Hippocampal formation (tissue), 2 donors: ENCODE data around the gene SLC37A2.

Source experiments
- DNase-seq, 2 donors: peaks; one replicate each; lab custom pipeline; 2025; lab: John Stamatoyannopoulos, UW

SLC37A2 gene

GRCh38 chr11:125111343-125112207, 48.5 kb downstream of the SLC37A2 start, which contains the start of gene TMEM218:
TMEM218 (minus strand) TSS chr11:125111626; CDS start chr11:125102241, 9,385 bp downstream.
- DNase-seq = peak; percentile 99

GRCh38 chr11:125112208-125112604, 49.1 kb downstream of the SLC37A2 start:
- DNase-seq = no peak

- DNase-seq = no peak
Measured at GRCh38 chr11:125114518-125114917, 51.4 kb downstream of the SLC37A2 start.

GRCh38 chr11:125117429-125117828, 54.3 kb downstream of the SLC37A2 start:
- DNase-seq = no peak

GRCh38 chr11:125123194-125123946, 60.3 kb downstream of the SLC37A2 start:
- DNase-seq = no peak

- peak in 1 of 2 donors; percentile 23 for DNase-seq
Measured at GRCh38 chr11:125123947-125124617, 61.0 kb downstream of the SLC37A2 start.

GRCh38 chr11:125124618-125124992, 61.5 kb downstream of the SLC37A2 start:
- DNase-seq = no peak

GRCh38 chr11:125128450-125128849, 65.3 kb downstream of the SLC37A2 start:
- DNase-seq = no peak

- no peak for DNase-seq
Measured at GRCh38 chr11:125129316-125129993, 66.3 kb downstream of the SLC37A2 start.

GRCh38 chr11:125132071-125132470, 69.0 kb downstream of the SLC37A2 start:
- DNase-seq = no peak

GRCh38 chr11:125132596-125132995, 69.5 kb downstream of the SLC37A2 start:
- no peak for DNase-seq

- DNase-seq = no peak
Measured at GRCh38 chr11:125136001-125136400, 72.9 kb downstream of the SLC37A2 start.

- no peak for DNase-seq
Measured at GRCh38 chr11:125138966-125139365, 75.9 kb downstream of the SLC37A2 start.

- DNase-seq = no peak
Measured at GRCh38 chr11:125139778-125140177, 76.7 kb downstream of the SLC37A2 start.
